Activated T-helper 9 cell treated with anti-CD3 and anti-CD28 coated beads, Interleukin-2, amount 50 U/mL, for 16 hours (primary cell): ENCODE data around the gene GPC5.
A peak's percentile ranks its signal among the peaks of the same experiment; 100 is the strongest.
"Not testable (repeated sequence)": the region's sequence is repeated elsewhere in the genome, so short reads cannot be mapped to it uniquely, and the experiment has no call there.

Experiments used
- DNase-seq: peaks from one replicate; pipeline ENCODE4 v3.0.0-alpha.2; 2020; ENCODE audit warnings: low read depth

GPC5 gene

DNA sequence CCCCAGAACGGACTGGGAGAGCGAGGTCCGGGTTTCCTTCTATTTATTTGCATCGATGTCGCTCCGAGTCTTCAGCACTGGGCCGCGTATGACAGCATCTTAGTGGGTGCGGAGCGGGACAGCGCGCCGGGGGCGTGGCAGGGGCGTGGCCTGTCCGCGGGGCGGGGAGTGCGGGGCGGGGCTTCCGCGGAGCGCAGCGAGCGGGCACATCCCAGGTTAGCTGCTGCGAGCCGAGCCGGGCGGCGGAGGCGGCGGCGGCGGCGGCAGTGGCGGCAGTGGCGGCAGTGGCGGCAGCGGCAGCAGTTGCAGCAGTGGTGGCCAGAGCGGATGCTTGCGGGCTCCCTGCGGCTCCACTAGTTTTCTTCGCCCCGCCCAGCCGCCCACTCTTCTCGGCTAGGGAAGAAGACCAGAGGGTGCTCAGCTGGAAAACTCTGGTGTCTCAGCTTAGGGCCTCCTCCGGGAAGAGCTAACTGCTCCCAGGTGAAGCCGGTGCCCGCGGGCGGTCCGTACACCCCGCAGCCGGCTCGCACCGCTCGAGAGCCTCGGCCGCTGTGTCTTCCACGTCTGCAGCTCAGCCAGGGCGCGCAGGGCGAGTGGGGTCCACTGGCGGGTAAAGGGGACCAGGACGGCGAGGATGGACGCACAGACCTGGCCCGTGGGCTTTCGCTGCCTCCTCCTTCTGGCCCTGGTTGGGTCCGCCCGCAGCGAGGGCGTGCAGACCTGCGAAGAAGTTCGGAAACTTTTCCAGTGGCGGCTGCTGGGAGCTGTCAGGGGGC, at the start of gene GPC5:
Gene GPC5, plus strand, starts transcription at position 209 of the 776 bp plus-strand sequence.
- peak; percentile 76 for DNase-seq

DNA sequence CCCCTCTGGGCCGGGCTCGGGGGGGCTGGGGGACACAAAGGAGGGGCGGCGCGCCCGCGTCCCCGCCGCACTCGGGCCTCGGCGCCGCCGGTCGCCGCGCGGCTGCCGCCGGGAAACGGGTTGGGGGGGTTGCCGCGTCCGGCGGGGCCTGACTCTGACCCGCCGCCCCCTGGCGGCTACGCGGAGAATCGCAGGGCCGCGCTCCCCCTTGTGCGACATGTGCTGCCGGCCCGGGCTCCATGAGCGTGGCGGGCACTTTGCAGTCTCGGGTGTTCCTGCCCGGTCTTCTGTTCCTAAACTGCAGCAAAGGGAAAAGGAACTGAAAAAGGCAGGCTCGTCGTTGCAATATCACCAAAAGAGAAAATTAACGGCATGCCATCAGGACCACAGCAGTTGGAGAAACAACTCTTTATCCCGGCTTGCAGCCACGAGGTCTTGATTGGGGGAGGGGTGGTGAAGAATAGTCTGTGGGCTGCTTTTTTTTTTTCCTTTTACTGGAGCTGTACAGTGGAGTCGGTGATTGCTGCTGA, 49.5 kb upstream of the GPC5 start:
- DNase-seq: peak; percentile 91

- no peak for DNase-seq
These were observed 48.2 kb upstream of the GPC5 start for GRCh38 chr13:91349992-91350911.

DNA sequence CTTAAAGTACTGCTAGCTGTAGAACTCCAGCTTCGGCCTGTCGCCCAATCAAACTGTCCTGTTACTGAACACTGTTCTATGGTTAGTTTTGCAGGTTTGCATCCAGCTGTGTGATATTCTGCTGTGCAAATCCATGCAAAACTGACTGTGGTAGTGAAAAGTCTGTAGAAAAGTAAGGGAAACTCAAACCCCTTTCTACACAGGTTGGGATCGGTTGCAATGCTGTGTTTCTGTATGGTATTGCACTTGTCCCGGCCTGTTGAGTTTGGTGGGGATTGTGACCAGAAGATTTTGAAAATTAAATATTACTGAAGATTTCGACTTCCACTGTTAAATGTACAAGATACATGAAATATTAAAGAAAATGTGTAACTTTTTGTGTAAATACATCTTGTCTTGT, 47.3 kb upstream of the GPC5 start:
- DNase-seq: no peak

GRCh38 chr13:91351980-91352379, 46.4 kb upstream of the GPC5 start:
- no peak for DNase-seq

DNA sequence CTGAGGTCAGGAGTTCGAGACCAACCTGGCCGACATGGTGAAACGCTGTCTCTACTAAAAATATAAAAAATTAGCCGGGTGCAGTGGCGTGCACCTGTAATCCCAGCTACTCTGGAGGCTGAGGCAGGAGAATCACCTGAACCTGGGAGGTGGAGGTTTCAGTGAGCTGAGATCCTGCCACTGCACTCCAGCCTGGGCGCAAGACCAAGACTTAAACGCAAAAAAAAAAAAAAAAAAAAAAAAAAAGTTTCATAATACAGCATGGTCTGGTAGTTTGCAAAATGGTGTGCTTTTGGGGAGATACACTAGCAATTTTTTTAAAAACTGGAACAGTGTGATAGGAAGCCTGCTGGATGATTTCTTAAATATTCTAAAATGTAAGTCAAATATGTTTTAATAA, 45.5 kb upstream of the GPC5 start:
- not testable (repeated sequence) for DNase-seq

- DNase-seq: no peak
These were observed 44.9 kb upstream of the GPC5 start for GRCh38 chr13:91353494-91353893.

DNA sequence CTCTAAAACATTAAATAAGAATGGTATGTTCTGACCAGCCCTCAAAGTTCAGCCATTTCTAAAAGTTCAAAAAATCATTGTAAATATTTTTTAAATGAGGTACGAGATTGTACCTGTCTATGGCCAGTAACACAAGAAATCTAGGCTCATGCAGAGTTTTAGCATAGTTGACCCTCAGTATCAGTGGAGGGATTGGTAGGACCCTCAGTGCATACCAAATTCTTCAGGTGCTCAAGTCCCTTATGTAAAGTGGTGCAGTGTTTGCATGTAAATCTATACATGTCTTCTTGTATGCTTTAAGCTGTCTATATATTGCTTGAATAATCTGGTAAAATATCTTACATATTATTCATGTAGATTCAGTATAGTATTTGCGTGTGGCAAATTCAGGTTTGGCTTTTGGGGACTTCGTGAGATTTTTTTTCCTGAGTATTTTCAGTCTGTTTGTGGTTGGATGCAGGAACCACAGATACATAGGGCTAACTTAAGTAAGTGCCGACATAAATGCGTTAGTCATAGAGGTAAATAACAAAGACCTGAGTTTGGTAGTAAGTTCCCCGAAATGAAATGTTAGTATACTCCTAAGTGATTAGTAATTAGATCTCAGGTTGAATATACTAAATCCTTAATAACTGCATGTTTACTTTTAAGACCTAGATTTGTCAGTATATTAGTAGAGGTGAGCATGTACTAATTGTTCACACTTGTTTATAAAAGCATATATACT, 43.2 kb upstream of the GPC5 start:
- no peak for DNase-seq

DNA sequence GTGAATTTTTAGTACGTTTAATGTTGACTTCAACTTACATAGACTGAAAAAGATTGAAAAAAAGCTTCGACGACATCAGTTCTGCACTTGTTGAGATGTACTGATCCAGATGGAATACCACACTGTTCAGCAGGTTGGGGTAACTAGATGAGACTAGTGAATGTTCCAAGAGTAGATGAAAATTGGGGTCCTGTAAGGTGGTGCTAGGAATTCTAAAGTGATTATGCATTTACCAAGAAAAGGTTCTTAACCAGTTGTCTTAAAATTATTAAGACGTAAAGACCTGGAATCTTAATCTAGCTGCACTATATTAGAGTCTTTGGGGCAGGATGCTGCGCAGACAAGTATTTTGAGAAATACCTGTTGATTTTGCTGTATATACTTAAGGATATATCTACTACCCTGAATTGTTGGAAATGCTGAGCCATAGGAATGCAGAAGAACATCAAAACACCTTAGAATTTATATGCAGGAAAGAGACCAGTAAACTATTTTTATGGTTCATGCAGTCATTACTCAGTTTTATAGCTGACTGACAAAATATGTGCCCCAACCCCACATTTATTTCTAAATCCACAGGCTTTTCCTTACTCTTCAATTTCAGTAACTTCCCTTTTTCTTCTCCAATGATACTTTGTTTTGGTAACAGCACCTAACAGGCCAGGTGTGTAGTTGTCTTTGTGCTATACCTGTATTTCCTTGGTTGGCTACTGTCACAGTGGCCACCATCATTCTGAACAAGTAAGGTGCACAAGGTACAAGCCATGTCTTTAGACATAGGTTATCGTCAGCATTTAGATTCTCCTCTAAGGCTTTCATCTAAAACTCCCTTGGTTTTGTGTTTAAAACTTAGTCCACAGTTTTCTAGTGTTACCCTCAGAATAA, 42.4 kb upstream of the GPC5 start:
- DNase-seq: no peak

- DNase-seq: no peak
These were observed 41.4 kb upstream of the GPC5 start for GRCh38 chr13:91356919-91357612.

- no peak for DNase-seq
These were observed 40.6 kb upstream of the GPC5 start for GRCh38 chr13:91357613-91358386.

- DNase-seq: no peak
These were observed 40.0 kb upstream of the GPC5 start for GRCh38 chr13:91358387-91358782.

- no peak for DNase-seq
These were observed 39.3 kb upstream of the GPC5 start for GRCh38 chr13:91359111-91359510.

DNA sequence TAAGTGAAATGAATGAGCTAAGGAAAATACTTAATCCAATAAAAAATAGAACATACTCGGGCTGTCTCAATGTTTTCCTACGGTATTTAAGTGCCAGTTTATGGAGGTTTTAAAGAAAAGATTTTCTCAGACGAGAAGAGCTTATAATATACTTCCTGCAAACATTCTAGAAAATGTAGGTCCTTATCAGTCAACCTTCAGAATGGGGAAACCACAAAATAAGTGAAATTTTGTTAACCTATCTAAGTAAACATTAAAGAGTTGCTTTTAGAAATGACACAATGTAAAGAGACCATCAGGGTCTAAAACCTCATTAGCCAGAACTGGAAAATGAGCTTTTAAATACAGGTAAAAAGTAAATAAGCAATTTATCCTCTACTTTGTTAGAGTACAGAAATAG, 38.8 kb upstream of the GPC5 start:
- no peak for DNase-seq

GRCh38 chr13:91360246-91360751, 38.1 kb upstream of the GPC5 start:
- DNase-seq: no peak

DNA sequence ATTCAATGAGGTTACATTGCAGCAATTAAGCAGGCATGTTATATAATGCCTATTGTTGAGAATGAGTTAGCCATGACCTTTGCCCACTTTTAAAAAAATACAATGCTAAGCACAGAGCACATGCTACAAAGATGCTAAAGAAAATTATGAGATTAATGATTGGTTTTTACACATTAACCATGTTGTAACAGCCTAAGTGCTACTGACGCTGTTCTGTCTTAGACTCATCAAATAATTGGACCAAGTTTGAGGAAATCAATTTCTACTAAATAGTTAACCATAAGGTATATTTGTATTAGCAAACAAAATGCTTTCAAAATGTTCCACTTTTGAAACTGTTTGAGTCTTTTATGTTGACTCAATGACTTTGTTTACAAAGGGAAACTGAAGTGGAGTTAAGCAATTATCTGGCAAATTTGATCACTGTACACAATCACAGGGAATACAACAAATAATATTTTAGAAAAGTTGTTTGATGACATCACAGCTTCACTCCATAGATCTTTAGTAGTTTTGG, 36.6 kb upstream of the GPC5 start:
- DNase-seq: no peak

- no peak for DNase-seq
These were observed 35.5 kb upstream of the GPC5 start for GRCh38 chr13:91362908-91363307.

- DNase-seq: no peak
These were observed 30.3 kb upstream of the GPC5 start for GRCh38 chr13:91368101-91368500.

DNA sequence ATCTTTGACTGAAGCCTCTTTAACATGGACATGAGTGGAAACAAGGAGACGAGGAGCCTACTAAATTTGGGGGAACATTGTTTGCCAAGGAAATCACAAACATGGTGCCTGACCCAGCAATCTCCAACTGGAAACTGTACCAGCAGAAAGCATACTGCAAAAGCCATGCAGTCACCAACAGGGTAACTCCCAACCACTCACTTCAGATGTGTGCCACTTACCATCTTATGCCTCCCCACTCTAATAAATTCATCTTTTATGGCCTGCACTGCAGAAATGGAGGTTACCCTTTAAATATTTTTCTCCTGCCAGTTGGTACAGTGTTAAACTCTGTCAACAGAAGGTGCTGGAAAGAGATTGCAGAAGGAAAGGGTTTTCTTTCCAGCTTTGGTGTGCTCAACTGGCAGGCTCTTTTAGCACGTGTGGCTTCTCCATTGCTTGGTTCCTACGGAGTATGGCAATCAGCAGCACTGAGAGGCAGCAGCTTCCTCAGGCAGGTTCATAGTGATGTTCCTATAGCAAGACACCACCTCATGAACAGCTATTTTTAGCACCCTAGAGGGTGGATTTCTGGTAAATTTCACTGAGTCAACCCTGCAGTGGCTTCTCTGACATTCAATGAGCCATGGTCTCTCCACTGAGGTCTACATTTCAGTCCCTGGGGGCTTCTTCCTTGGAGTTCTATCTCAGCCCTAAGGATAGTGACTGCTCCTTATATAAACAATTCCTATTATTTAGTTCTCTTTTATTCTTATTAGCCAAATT, 29.6 kb upstream of the GPC5 start:
- DNase-seq: no peak
